ENCODE results near the gene NUDT1.

Gene NUDT1

GRCh38 chr7:2248984-2249694 is 7.1 kb downstream of the NUDT1 start:
- no peak overlapping the region for H3K4me3 ChIP-seq (ENCODE audit: low read depth, low read length)
- peak; percentile 36 for TF ChIP-seq CTCF (IDR thresholded peaks at IDR 0.05; ENCODE audit: low read depth, low read length, missing control alignments)
- DNase-seq = peak; percentile 94

GRCh38 chr7:2249744-2250323 is 7.8 kb downstream of the NUDT1 start:
- Histone ChIP-seq H3K27me3 (replicated peaks) (no peaks in the 10 kb centered on the region), H3K36me3 (replicated peaks) (peaks cover 20% of the 10 kb centered on the region), H3K27ac (peak overlapping the region; percentile 93), H3K4me3 (ENCODE audit: low read depth, low read length) (no peak overlapping the region)
- DNase-seq = no peak
- in situ Hi-C loops (cut with HindIII; ENCODE audit: low pct_ligation_motif_present, low sequenced_read_pairs) = no loop called here
- no peak for TF ChIP-seq CTCF (IDR thresholded peaks at IDR 0.05; ENCODE audit: low read depth, low read length, missing control alignments)

More at GRCh38 chr7:2248984-2249694, 7.1 kb downstream of the NUDT1 start:
- Histone ChIP-seq H3K27ac (peak overlapping the region; percentile 93), H3K27me3 (replicated peaks) (no peaks in the 10 kb centered on the region), H3K36me3 (replicated peaks) (peaks cover 13% of the 10 kb centered on the region)
- in situ Hi-C loops (cut with HindIII; ENCODE audit: low pct_ligation_motif_present, low sequenced_read_pairs) = no loop called here

GRCh38 chr7:2251381-2251780 is 9.4 kb downstream of the NUDT1 start:
- TF ChIP-seq CTCF (IDR thresholded peaks at IDR 0.05; ENCODE audit: low read depth, low read length, missing control alignments) = no peak
- in situ Hi-C loops (cut with HindIII; ENCODE audit: low pct_ligation_motif_present, low sequenced_read_pairs) = no loop called here
- Histone ChIP-seq H3K27me3 (replicated peaks) (no peaks in the 10 kb centered on the region), H3K4me3 (ENCODE audit: low read depth, low read length) (no peak overlapping the region), H3K36me3 (replicated peaks) (peaks cover 31% of the 10 kb centered on the region), H3K27ac (no peak overlapping the region)
- no peak for DNase-seq

GRCh38 chr7:2251841-2252771 is 10.1 kb downstream of the NUDT1 start:
- in situ Hi-C loops (cut with HindIII; ENCODE audit: low pct_ligation_motif_present, low sequenced_read_pairs) = no loop called here
- Histone ChIP-seq H3K36me3 (replicated peaks) (peaks cover 38% of the 10 kb centered on the region), H3K27me3 (replicated peaks) (no peaks in the 10 kb centered on the region), H3K4me3 (ENCODE audit: low read depth, low read length) (no peak overlapping the region), H3K27ac (no peak overlapping the region)
- TF ChIP-seq CTCF (IDR thresholded peaks at IDR 0.05; ENCODE audit: low read depth, low read length, missing control alignments) = no peak
- DNase-seq = no peak

GRCh38 chr7:2253021-2253420 is 11.0 kb downstream of the NUDT1 start:
- no peak for DNase-seq
- in situ Hi-C loops (cut with HindIII; ENCODE audit: low pct_ligation_motif_present, low sequenced_read_pairs) = no loop called here
- Histone ChIP-seq H3K27ac (no peak overlapping the region), H3K36me3 (replicated peaks) (peaks cover 41% of the 10 kb centered on the region), H3K27me3 (replicated peaks) (no peaks in the 10 kb centered on the region), H3K4me3 (ENCODE audit: low read depth, low read length) (no peak overlapping the region)
- no peak for TF ChIP-seq CTCF (IDR thresholded peaks at IDR 0.05; ENCODE audit: low read depth, low read length, missing control alignments)
